ENCODE measurements around the gene PCSK5.
A peak's percentile ranks its signal among the peaks of the same experiment; 100 is the strongest.

Gene PCSK5

DNA sequence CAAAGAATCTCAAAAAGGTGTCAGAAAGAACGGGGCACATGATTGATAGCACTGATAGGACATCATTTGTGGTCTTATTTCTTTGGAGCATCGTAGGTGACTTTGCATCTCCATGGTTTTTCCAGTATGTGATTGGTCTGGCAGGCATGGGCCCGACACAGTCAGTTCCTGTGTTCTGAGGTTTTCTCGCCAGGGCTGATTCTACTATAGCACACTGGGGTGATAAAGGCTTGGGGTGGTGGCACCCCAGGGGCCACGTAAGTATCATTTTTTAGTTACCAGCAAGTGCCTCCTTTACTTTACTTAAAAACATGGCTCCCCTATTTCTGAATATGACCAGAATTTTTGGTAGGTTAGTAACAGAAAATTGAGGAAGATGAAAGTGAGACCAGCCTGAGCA, 301.0 kb downstream of the PCSK5 start:
- TF ChIP-seq YY1 (IDR thresholded peaks at IDR 0.05; ENCODE audit: insufficient read depth, insufficient read length) = no peak
- TF ChIP-seq ZNF274 (IDR thresholded peaks at IDR 0.05; ENCODE audit: low read depth, low read length) = no peak
- TF ChIP-seq SUZ12 (IDR thresholded peaks at IDR 0.05; ENCODE audit: extremely low read depth, insufficient read depth, insufficient read length) = no peak
- Histone ChIP-seq H3K9ac (ENCODE audit: insufficient read length, low read depth) (no peak overlapping the region), H3K9me3 (ENCODE audit: insufficient read depth, low read length) (no peaks in the 10 kb centered on the region), H3K36me3 (ENCODE audit: insufficient read depth, insufficient read length, low read length) (no peaks in the 10 kb centered on the region), H3K4me3 (ENCODE audit: insufficient read length, low read depth) (no peak overlapping the region), H3K27me3 (ENCODE audit: insufficient read depth, insufficient read length) (no peaks in the 10 kb centered on the region), H3K4me1 (ENCODE audit: insufficient read depth, insufficient read length) (no peaks in the 10 kb centered on the region)
- no peak for DNase-seq (ENCODE audit: low read depth, low spot score)

DNA sequence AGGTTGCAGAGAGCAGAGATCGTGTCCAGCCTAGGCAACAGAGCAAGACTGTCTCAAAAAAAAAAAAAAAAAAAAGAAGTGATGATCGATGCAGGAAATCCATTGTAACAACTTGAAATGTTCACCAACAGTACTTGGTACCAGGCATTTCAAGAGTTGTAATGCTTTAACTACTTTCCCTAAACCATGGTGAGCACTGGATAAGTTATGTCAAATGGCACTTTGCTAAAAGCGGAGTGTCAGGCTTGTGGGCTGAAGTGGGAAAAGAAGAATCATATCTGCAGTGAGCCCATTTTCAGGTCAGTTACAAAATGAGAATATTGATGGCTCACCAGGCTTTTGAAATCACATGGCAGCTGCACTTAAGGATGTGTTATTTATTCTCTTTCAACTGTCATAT, 301.5 kb downstream of the PCSK5 start:
- no peak for DNase-seq (ENCODE audit: low read depth, low spot score)
- Histone ChIP-seq H3K9me3 (ENCODE audit: insufficient read depth, low read length) (no peaks in the 10 kb centered on the region), H3K9ac (ENCODE audit: insufficient read length, low read depth) (no peak overlapping the region), H3K36me3 (ENCODE audit: insufficient read depth, insufficient read length, low read length) (no peaks in the 10 kb centered on the region), H3K4me3 (ENCODE audit: insufficient read length, low read depth) (no peak overlapping the region), H3K27me3 (ENCODE audit: insufficient read depth, insufficient read length) (no peaks in the 10 kb centered on the region), H3K4me1 (ENCODE audit: insufficient read depth, insufficient read length) (no peaks in the 10 kb centered on the region)
- TF ChIP-seq YY1 (IDR thresholded peaks at IDR 0.05; ENCODE audit: insufficient read depth, insufficient read length) (no peak), SUZ12 (IDR thresholded peaks at IDR 0.05; ENCODE audit: extremely low read depth, insufficient read depth, insufficient read length) (no peak), ZNF274 (IDR thresholded peaks at IDR 0.05; ENCODE audit: low read depth, low read length) (no peak)

DNA sequence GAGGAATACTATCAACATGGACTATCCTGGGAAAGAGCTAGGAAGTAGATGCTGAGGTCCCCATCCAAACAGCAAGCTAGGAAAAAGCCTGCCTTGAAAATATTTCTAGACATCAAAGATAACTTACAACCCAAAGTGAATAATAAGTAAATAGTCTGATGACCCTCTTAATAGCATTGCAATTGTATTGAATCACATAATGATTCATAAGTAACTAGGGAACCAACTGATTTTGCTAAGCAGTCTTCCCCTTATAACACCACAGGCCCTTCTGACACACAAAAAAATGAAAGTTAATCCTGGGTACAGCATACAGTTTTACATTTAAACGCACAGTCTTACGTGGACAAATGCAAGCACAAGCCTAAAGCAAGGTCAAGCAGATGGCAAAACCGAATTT, 304.4 kb downstream of the PCSK5 start:
- no peak for TF ChIP-seq ZNF274 (IDR thresholded peaks at IDR 0.05; ENCODE audit: low read depth, low read length)
- TF ChIP-seq YY1 (IDR thresholded peaks at IDR 0.05; ENCODE audit: insufficient read depth, insufficient read length) = no peak
- TF ChIP-seq SUZ12 (IDR thresholded peaks at IDR 0.05; ENCODE audit: extremely low read depth, insufficient read depth, insufficient read length) = no peak
- Histone ChIP-seq H3K27me3 (ENCODE audit: insufficient read depth, insufficient read length) (no peaks in the 10 kb centered on the region), H3K9ac (ENCODE audit: insufficient read length, low read depth) (no peak overlapping the region), H3K9me3 (ENCODE audit: insufficient read depth, low read length) (no peaks in the 10 kb centered on the region), H3K4me3 (ENCODE audit: insufficient read length, low read depth) (no peak overlapping the region), H3K36me3 (ENCODE audit: insufficient read depth, insufficient read length, low read length) (no peaks in the 10 kb centered on the region), H3K4me1 (ENCODE audit: insufficient read depth, insufficient read length) (no peaks in the 10 kb centered on the region)
- no peak for DNase-seq (ENCODE audit: low read depth, low spot score)

DNA sequence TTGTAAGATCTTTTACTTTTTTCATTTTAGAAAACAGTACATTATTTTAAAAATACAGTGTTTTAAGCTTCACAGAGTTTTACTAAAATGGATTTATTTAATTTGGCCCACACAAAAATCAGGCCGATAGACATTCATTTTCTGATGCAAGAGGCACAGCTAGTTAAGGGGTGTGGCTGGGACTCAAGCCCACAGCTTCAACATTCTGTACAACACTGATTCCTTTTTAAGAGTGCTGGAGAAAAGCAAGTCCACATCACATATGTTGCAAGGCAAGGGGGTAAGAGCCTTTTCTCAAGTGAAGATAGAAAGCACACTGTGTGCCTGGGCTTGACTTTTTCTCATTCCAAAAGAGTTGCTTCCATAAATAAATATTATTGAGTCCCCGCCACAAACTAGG, 307.9 kb downstream of the PCSK5 start:
- Histone ChIP-seq H3K36me3 (ENCODE audit: insufficient read depth, insufficient read length, low read length) (no peaks in the 10 kb centered on the region), H3K9ac (ENCODE audit: insufficient read length, low read depth) (no peak overlapping the region)
- no peak for DNase-seq (ENCODE audit: low read depth, low spot score)

DNA sequence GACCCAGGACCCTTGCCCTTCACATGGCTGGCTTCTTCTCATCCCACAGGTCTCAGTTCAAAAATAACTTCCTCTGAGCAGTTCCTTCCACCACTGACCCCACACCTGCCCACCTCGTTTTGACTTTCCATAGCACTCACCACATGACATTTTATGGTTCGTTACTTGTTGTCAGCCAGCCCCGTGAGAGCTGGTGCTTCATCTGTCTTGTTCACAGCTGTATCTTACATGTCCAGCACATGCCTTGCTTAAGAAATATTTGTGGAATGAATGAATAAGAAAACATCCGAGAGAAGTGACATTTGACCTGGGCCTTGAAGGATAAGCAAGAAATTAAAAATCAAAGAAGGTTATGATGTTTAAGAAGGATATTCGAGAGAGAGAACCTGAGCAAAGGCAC, 309.8 kb downstream of the PCSK5 start:
- Histone ChIP-seq H3K9me3 (ENCODE audit: insufficient read depth, low read length) (no peaks in the 10 kb centered on the region), H3K27me3 (ENCODE audit: insufficient read depth, insufficient read length) (no peaks in the 10 kb centered on the region), H3K36me3 (ENCODE audit: insufficient read depth, insufficient read length, low read length) (no peaks in the 10 kb centered on the region), H3K4me1 (ENCODE audit: insufficient read depth, insufficient read length) (no peaks in the 10 kb centered on the region), H3K9ac (ENCODE audit: insufficient read length, low read depth) (no peak overlapping the region), H3K4me3 (ENCODE audit: insufficient read length, low read depth) (no peak overlapping the region)
- TF ChIP-seq ZNF274 (IDR thresholded peaks at IDR 0.05; ENCODE audit: low read depth, low read length) (no peak), YY1 (IDR thresholded peaks at IDR 0.05; ENCODE audit: insufficient read depth, insufficient read length) (no peak), SUZ12 (IDR thresholded peaks at IDR 0.05; ENCODE audit: extremely low read depth, insufficient read depth, insufficient read length) (no peak)
- no peak for DNase-seq (ENCODE audit: low read depth, low spot score)

More for the DNA sequence above, 307.9 kb downstream of the PCSK5 start:
- Histone ChIP-seq H3K4me3 (ENCODE audit: insufficient read length, low read depth) (no peak overlapping the region), H3K9me3 (ENCODE audit: insufficient read depth, low read length) (no peaks in the 10 kb centered on the region), H3K27me3 (ENCODE audit: insufficient read depth, insufficient read length) (no peaks in the 10 kb centered on the region), H3K4me1 (ENCODE audit: insufficient read depth, insufficient read length) (no peaks in the 10 kb centered on the region)
- TF ChIP-seq ZNF274 (IDR thresholded peaks at IDR 0.05; ENCODE audit: low read depth, low read length) (no peak), YY1 (IDR thresholded peaks at IDR 0.05; ENCODE audit: insufficient read depth, insufficient read length) (no peak), SUZ12 (IDR thresholded peaks at IDR 0.05; ENCODE audit: extremely low read depth, insufficient read depth, insufficient read length) (no peak)

DNA sequence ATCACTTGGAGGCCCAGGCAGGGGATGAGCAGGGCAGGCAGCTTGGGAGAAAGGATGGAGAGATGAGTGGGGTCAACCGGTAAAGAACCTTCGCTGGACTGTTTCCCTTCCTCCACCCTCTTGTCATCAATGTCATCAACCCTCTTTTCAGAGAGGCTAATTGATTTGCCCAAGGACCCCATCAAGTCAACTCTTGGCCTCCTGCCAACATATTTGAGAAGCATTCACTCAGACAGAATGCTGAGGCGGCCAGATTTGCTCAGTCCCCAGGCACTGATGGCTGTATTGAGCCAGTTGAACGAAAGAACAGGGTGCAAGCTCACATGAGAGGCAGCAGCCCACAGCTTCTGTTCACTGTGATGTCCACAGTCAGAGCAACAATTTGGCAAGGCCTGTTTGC, 310.3 kb downstream of the PCSK5 start:
- TF ChIP-seq YY1 (IDR thresholded peaks at IDR 0.05; ENCODE audit: insufficient read depth, insufficient read length) (no peak), SUZ12 (IDR thresholded peaks at IDR 0.05; ENCODE audit: extremely low read depth, insufficient read depth, insufficient read length) (no peak), ZNF274 (IDR thresholded peaks at IDR 0.05; ENCODE audit: low read depth, low read length) (no peak)
- DNase-seq (ENCODE audit: low read depth, low spot score) = no peak
- Histone ChIP-seq H3K4me3 (ENCODE audit: insufficient read length, low read depth) (no peak overlapping the region), H3K9me3 (ENCODE audit: insufficient read depth, low read length) (no peaks in the 10 kb centered on the region), H3K4me1 (ENCODE audit: insufficient read depth, insufficient read length) (no peaks in the 10 kb centered on the region), H3K36me3 (ENCODE audit: insufficient read depth, insufficient read length, low read length) (no peaks in the 10 kb centered on the region), H3K9ac (ENCODE audit: insufficient read length, low read depth) (no peak overlapping the region), H3K27me3 (ENCODE audit: insufficient read depth, insufficient read length) (no peaks in the 10 kb centered on the region)

DNA sequence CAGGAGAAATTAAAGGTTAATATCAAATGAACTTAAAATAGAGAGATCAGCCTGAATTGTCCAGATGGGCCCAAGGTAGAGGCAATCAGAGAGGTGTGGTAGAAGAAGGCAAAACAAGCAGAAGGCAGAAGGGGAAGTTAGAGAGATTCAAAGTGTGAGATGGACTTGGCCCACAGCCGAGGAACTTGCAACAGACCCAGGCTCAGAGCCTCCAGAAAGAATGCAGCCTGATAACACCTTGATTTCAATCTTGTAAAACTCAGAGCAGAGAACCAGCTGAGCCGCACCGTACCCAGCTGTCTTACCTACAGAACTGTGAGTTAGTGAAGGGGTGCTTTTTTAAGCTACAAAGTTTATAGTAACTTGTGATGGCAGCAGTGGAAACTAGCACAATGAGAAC, 312.9 kb downstream of the PCSK5 start:
- Histone ChIP-seq H3K36me3 (ENCODE audit: insufficient read depth, insufficient read length, low read length) (no peaks in the 10 kb centered on the region), H3K27me3 (ENCODE audit: insufficient read depth, insufficient read length) (no peaks in the 10 kb centered on the region), H3K9ac (ENCODE audit: insufficient read length, low read depth) (no peak overlapping the region), H3K9me3 (ENCODE audit: insufficient read depth, low read length) (no peaks in the 10 kb centered on the region), H3K4me1 (ENCODE audit: insufficient read depth, insufficient read length) (no peaks in the 10 kb centered on the region), H3K4me3 (ENCODE audit: insufficient read length, low read depth) (no peak overlapping the region)
- no peak for TF ChIP-seq ZNF274 (IDR thresholded peaks at IDR 0.05; ENCODE audit: low read depth, low read length)
- no peak for TF ChIP-seq SUZ12 (IDR thresholded peaks at IDR 0.05; ENCODE audit: extremely low read depth, insufficient read depth, insufficient read length)
- no peak for DNase-seq (ENCODE audit: low read depth, low spot score)

DNA sequence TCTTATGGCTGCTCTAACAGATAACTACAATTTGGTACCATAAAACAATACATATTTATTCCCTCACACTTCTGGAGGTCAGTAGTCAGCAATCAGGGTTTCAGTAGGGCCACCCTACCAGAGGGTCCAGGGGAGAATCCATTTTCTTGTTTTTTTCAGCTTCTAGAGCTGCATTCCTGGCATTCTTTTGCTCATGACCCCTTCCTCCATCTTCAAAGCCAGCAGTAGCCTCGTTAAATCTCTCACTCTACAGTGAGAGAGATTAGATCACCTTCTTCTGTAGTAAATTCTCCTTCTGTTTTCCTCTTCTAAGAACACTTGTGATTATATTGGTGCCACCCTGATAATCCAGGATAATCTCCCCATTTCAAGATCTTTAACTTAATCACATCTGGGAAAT, 316.3 kb downstream of the PCSK5 start:
- DNase-seq (ENCODE audit: low read depth, low spot score) = peak; percentile 27
- Histone ChIP-seq H3K4me3 (ENCODE audit: insufficient read length, low read depth) (no peak overlapping the region), H3K9ac (ENCODE audit: insufficient read length, low read depth) (no peak overlapping the region), H3K9me3 (ENCODE audit: insufficient read depth, low read length) (no peaks in the 10 kb centered on the region), H3K4me1 (ENCODE audit: insufficient read depth, insufficient read length) (no peaks in the 10 kb centered on the region), H3K36me3 (ENCODE audit: insufficient read depth, insufficient read length, low read length) (no peaks in the 10 kb centered on the region), H3K27me3 (ENCODE audit: insufficient read depth, insufficient read length) (no peaks in the 10 kb centered on the region)
- TF ChIP-seq ZNF274 (IDR thresholded peaks at IDR 0.05; ENCODE audit: low read depth, low read length) (no peak), SUZ12 (IDR thresholded peaks at IDR 0.05; ENCODE audit: extremely low read depth, insufficient read depth, insufficient read length) (no peak), YY1 (IDR thresholded peaks at IDR 0.05; ENCODE audit: insufficient read depth, insufficient read length) (no peak)
